HL-60/S4 treated with phorbol 12-myristate 13-acetate at 8.2 ng/mL for 4 days and 3 days (cell line): ENCODE measurements around the gene NPR3.

Experiments used
- in situ Hi-C: fragments of 300-500 bp; cut with MboI; formaldehyde crosslinking; loops from 2 replicates; pipeline ENCODE4 v1.15.0; 2022; ENCODE audit warnings: low sequenced_read_pairs

Gene NPR3

GRCh38 chr5:32711681-32712480 lies 760 bp downstream of the NPR3 start:
- in situ Hi-C loops, result no loop called here

GRCh38 chr5:32712481-32713360 lies 1.6 kb downstream of the NPR3 start:
- in situ Hi-C loops, result no loop called here

- in situ Hi-C loops, result no loop called here
These were observed 2.2 kb downstream of the NPR3 start for GRCh38 chr5:32713361-32713769.

GRCh38 chr5:32713770-32714381 lies 2.8 kb downstream of the NPR3 start:
- in situ Hi-C loops, result no loop called here

- in situ Hi-C loops, result no loop called here
These were observed 3.7 kb downstream of the NPR3 start for GRCh38 chr5:32714836-32715235.

- in situ Hi-C loops, result no loop called here
These were observed 9.2 kb downstream of the NPR3 start for GRCh38 chr5:32720300-32720699.

- in situ Hi-C loops, result no loop called here
These were observed 10.5 kb downstream of the NPR3 start for GRCh38 chr5:32721626-32722025.

GRCh38 chr5:32722957-32723356 lies 11.8 kb downstream of the NPR3 start:
- in situ Hi-C loops, result no loop called here

- in situ Hi-C loops, result no loop called here
These were observed 13.4 kb downstream of the NPR3 start for GRCh38 chr5:32724526-32724925.

- in situ Hi-C loops, result no loop called here
These were observed 15.0 kb downstream of the NPR3 start for GRCh38 chr5:32726086-32726557.

- in situ Hi-C loops, result no loop called here
These were observed 18.5 kb downstream of the NPR3 start for GRCh38 chr5:32729651-32730050.

GRCh38 chr5:32733590-32734340 lies 22.6 kb downstream of the NPR3 start:
- in situ Hi-C loops, result no loop called here

GRCh38 chr5:32734827-32735378 lies 23.8 kb downstream of the NPR3 start:
- in situ Hi-C loops, result no loop called here

- in situ Hi-C loops, result no loop called here
These were observed 24.4 kb downstream of the NPR3 start for GRCh38 chr5:32735512-32735911.

GRCh38 chr5:32736842-32737241 lies 25.7 kb downstream of the NPR3 start:
- in situ Hi-C loops, result no loop called here

GRCh38 chr5:32740651-32741050 lies 29.5 kb downstream of the NPR3 start:
- in situ Hi-C loops, result no loop called here

GRCh38 chr5:32745317-32745716 lies 34.2 kb downstream of the NPR3 start:
- in situ Hi-C loops, result no loop called here

GRCh38 chr5:32752411-32752810 lies 41.3 kb downstream of the NPR3 start:
- in situ Hi-C loops, result no loop called here

- in situ Hi-C loops, result no loop called here
These were observed 41.9 kb downstream of the NPR3 start for GRCh38 chr5:32753051-32753450.

GRCh38 chr5:32753765-32754164 lies 42.6 kb downstream of the NPR3 start:
- in situ Hi-C loops, result no loop called here
